ENCODE measurements around the gene LONRF3. TPM values are rescaled to one million over a fixed set of nuclear protein-coding genes. Genes with fewer than 3 reads are reported as not detected.

Gene LONRF3
- total and polyA plus RNA-seq, 2 of the 13 experiments (the other 11 are each of a cell fraction or from before 2014, with no cell fraction given): 4.8 to 11.6 TPM

DNA sequence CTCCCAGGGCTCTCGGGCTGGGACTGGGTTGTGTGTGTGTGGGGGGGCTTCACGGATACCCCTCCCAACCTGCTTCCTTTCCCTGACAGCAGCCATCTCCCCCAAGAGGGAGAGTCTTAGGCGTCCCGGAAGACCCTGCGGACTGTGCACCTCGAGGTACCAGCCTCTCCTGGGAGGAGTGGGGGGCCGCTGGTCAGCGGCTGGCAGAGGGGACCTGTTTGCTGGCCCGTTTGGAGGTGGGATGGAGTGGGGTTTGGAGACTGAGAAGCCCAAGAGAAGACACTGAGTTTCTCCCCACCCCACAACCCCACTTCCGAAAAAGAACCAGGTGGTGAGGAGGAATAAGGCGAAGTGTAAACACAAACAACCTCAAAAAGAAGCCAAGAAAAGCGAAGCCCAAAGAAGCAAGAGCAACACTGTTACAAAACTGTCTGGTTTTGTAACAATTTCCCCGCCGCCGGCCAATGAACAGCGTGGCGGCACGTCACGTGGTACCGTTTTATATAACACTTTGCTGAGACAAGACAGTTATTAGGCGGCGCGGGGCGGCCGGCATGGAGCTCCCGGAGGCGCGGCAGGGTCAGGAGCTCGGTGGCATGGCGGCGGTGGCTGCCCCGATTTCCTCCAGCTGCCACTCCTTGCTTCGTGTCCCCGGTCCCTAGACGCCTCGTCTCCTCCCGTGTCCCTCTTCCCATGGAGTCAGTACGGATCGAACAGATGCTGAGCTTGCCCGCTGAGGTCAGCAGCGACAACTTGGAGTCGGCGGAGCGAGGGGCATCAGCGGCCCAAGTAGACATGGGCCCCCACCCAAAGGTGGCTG is at the start of gene LONRF3 (continued):
- TF ChIP-seq ISL2 (CRISPR knock-in tag; IDR thresholded peaks at IDR 0.05): peak; percentile 38; the same call in 1 of the 2 replicates
- TF ChIP-seq ZNF770 (CRISPR knock-in tag; IDR thresholded peaks at IDR 0.05): no peak
- TF ChIP-seq PLRG1 (conservative IDR thresholded peaks at IDR 0.05): no peak
- no peak for TF ChIP-seq KLF13 (CRISPR knock-in tag; IDR thresholded peaks at IDR 0.05)
- TF ChIP-seq TAF1 (CRISPR knock-in tag; IDR thresholded peaks at IDR 0.05): peak; percentile 45; the same call in 1 of the 2 replicates
- TF ChIP-seq REST (IDR thresholded peaks at IDR 0.05; ENCODE audit: borderline replicate concordance in 1 of 2, low read depth in 1 of 2, low read length in 2 of 2): 0 out of 4 replicates have a peak, but pooled peaks of 1 of the 2 experiments have one; percentile 27
- no peak for TF ChIP-seq TSC22D2 (CRISPR knock-in tag; IDR thresholded peaks at IDR 0.05; ENCODE audit: borderline replicate concordance)
- TF ChIP-seq SAP130 (CRISPR knock-in tag; IDR thresholded peaks at IDR 0.05; ENCODE audit: low read depth): peak; percentile 49
- no peak for TF ChIP-seq ZBTB34 (CRISPR knock-in tag; IDR thresholded peaks at IDR 0.05)
- TF ChIP-seq, protein P1, sequence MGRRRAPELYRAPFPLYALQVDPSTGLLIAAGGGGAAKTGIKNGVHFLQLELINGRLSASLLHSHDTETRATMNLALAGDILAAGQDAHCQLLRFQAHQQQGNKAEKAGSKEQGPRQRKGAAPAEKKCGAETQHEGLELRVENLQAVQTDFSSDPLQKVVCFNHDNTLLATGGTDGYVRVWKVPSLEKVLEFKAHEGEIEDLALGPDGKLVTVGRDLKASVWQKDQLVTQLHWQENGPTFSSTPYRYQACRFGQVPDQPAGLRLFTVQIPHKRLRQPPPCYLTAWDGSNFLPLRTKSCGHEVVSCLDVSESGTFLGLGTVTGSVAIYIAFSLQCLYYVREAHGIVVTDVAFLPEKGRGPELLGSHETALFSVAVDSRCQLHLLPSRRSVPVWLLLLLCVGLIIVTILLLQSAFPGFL (CRISPR knock-in tag; IDR thresholded peaks at IDR 0.05): no peak
- TF ChIP-seq, protein P2, sequence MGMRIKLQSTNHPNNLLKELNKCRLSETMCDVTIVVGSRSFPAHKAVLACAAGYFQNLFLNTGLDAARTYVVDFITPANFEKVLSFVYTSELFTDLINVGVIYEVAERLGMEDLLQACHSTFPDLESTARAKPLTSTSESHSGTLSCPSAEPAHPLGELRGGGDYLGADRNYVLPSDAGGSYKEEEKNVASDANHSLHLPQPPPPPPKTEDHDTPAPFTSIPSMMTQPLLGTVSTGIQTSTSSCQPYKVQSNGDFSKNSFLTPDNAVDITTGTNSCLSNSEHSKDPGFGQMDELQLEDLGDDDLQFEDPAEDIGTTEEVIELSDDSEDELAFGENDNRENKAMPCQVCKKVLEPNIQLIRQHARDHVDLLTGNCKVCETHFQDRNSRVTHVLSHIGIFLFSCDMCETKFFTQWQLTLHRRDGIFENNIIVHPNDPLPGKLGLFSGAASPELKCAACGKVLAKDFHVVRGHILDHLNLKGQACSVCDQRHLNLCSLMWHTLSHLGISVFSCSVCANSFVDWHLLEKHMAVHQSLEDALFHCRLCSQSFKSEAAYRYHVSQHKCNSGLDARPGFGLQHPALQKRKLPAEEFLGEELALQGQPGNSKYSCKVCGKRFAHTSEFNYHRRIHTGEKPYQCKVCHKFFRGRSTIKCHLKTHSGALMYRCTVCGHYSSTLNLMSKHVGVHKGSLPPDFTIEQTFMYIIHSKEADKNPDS (CRISPR knock-in tag; IDR thresholded peaks at IDR 0.05): no peak
- 0 out of 2 replicates have a peak, but pooled peaks have one; percentile 21 for TF ChIP-seq SRY (CRISPR knock-in tag; IDR thresholded peaks at IDR 0.05)
- no peak for TF ChIP-seq SOX5 (CRISPR knock-in tag; IDR thresholded peaks at IDR 0.05; ENCODE audit: borderline replicate concordance)
- no peak for TF ChIP-seq ETV6 (CRISPR knock-in tag; conservative IDR thresholded peaks at IDR 0.05)
- TF ChIP-seq USF2 (IDR thresholded peaks at IDR 0.05; ENCODE audit: low read depth, low read length): peak; percentile 70
- TF ChIP-seq USF2 (CRISPR knock-in tag; IDR thresholded peaks at IDR 0.05; ENCODE audit: borderline replicate concordance): peak; percentile 83; the same call in 1 of the 2 replicates

All from HepG2 (cell line).